Activated CD8-positive, alpha-beta memory T cell treated with anti-CD3 and anti-CD28 coated beads for 4 hours (primary cell): ENCODE measurements around the gene OR4F17.
"Not testable (repeated sequence)": the region's sequence is repeated elsewhere in the genome, so short reads cannot be mapped to it uniquely, and the experiment has no call there.

ENCODE experiments used
- DNase-seq, 2 donors: peaks; one replicate each; pipeline ENCODE4 v3.0.0-alpha.2; 2020; ENCODE audit warnings: low read depth in 2 of 2

Gene OR4F17

GRCh38 chr19:106804-107203 lies at the start of gene OR4F17:
Gene OR4F17, plus strand, starts transcription at chr19:107104. Its CDS starts 3,575 bp downstream, at chr19:110679.
- not testable (repeated sequence) for DNase-seq

- DNase-seq, result peak; percentile 0 to 41
Observed at GRCh38 chr19:70793-71192, 36.1 kb upstream of the OR4F17 start.

GRCh38 chr19:82864-83263 lies 24.0 kb upstream of the OR4F17 start:
- DNase-seq, result not testable (repeated sequence)

- DNase-seq, result not testable (repeated sequence)
Observed at GRCh38 chr19:83626-84025, 23.3 kb upstream of the OR4F17 start.

GRCh38 chr19:90678-91077 lies 16.2 kb upstream of the OR4F17 start:
- DNase-seq, result not testable (repeated sequence)

- DNase-seq, result not testable (repeated sequence)
Observed at GRCh38 chr19:94794-95193, 12.1 kb upstream of the OR4F17 start.

GRCh38 chr19:97647-98046 lies 9.3 kb upstream of the OR4F17 start:
- not testable (repeated sequence) for DNase-seq

GRCh38 chr19:120443-121140 lies 13.7 kb downstream of the OR4F17 start:
- DNase-seq, result not testable (repeated sequence)
